GM20000 (cell line): Measurements from ENCODE around the gene MT1X.

Experiments
- DNase-seq: peaks from one replicate; pipeline ENCODE4 v3.0.0; 2012; ENCODE audit warnings: low spot score
- CTCF ChIP-seq: IDR thresholded peaks from 2 replicates; pipeline ENCODE4 v1.5.1; 2012; ENCODE audit warnings: mild to moderate bottlenecking, control low read depth; ENCODE audit errors: extremely low read depth, missing control alignments

The MT1X gene

GRCh38 chr16:56732832-56733231 is 50.6 kb downstream of the MT1X start:
- TF ChIP-seq CTCF, result no peak
- peak; percentile 63 for DNase-seq
